ELR (cell line): ENCODE measurements around the gene ARHGAP6.
"Not testable (repeated sequence)": the region's sequence is repeated elsewhere in the genome, so short reads cannot be mapped to it uniquely, and the experiment has no call there.

Experiments
- DNase-seq: peaks from one replicate; pipeline ENCODE4 v3.0.0-alpha.2; 2015; ENCODE audit warnings: low read depth

ARHGAP6 gene

DNA sequence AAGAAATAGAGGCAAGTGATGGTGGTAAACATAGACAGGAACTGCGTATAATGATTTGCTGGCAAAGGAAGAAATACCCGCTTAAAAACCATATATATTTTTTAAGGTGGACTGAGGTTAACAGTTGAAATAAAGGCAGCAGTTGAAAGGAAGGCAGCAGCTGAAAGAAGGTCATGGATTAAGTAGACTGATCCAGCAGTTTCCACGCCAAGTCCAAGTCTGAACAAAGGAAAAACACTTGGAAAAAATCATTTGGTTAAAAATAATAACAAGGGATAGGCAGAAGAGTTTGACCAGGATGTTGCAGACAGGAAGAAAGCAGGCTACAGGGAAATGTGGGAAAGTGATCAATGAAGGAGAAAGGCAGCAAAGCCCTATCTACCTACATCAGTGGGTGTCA, 278.9 kb downstream of the ARHGAP6 start:
- no peak for DNase-seq

DNA sequence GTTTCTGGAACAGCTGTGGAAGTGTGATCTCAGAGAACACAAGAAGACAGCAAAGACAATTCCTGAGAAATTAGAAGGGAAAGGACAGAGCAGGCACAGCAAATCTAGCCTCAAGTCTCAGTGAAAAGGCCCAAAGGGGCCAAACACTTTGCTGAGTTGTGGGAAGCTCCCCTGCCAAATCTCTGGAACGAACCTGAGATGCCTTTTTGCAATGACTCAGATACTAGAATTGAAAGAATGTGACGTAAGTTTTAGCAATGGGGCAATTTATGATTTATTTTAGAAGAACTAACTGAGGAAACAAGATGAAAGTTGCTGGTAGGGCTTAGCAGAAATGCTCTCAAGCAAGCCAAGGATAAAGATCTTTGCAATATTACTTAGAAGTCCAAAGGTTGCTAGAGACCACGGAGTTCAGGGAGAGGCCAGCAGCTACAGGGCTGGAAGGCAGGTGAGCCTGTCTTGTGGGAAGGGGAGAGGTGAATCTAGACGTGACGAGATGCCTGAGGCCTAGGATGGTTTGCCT, 279.7 kb downstream of the ARHGAP6 start:
- DNase-seq, result peak; percentile 47

DNA sequence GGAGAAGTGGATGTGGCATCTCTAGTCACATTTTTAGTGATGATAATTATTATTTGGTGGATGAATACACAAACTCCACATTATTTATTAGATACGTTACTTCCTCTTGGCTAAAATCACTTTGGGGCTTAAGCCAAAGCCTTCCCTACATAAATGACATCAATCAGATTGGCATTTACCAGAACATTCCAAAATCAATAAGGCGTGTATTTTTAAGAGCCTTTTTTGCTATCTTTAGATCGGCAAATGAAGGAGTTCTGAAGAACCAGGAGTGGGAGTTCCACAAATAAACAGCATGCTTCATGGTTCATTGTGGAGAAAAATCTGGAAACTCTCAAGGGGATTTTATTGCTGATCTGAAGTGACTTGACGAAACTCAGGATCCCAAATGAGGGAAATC, 282.8 kb downstream of the ARHGAP6 start:
- DNase-seq, result no peak

DNA sequence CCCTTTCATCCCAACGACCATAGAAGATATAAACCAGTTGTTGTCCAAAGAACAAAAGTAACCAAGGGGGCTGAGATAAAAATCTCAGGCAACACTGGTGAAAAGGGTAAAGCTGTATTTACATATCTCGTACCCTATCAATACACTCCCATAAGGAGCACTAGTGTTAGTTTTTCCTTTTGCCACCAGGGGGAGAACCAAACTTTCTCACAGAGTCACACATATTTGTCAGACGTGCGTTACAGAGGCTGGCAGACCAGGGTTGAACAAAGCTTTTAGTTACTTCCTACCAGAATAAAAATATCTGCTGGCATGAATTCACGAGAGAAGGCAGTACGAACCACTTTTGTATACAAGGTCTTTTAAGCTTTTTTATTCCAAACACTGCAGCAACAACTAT, 284.3 kb downstream of the ARHGAP6 start:
- peak; percentile 68 for DNase-seq

DNA sequence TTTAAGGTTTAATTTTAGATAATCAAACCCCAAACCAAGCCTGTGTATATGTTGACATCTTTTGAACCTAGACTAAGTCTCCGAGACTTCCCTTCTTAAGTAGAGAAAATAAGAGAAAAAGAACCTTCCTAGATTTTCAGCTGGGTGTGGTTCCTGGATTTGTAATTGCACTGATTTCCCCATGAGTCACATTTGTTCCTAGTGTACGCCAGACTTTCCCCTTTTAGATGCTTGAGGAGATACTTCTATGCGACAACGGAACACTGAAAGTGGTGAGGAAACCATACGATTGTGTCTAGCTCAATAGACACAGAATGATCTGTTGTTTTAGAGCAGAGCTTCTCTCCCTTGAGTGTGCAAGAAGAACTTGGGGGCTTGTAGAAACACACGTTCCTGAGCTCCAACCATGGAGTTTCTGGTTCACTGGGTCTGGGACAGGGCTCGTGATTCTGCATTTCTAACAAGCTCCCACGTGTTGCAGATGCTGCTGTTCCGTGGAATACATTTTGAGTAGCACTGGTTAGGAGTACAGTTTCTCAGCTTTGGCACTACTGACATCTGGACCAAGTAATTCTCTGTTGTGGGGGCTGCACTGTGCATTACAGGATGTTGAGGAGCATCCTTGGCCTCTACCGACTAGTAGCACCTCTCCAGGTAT, 285.4 kb downstream of the ARHGAP6 start:
- peak; percentile 33 for DNase-seq

DNA sequence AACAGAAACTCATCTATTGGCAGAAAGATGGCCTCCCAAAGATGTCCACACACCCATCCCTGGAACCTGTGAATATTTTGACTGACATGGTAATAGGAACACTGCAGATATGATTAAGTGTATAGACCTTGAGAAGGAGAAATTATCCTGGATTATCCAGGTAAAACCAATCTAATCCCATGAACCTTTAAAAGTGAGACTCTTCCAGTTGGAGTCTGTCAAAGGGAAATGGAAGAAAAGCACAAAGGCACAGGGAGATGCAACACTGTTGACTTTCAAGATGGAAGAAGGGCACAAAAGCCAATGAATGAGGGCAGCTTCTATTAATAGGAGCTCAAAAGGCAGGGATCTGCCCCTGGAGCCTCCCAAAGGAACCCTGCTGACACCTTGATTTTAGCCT, 289.6 kb downstream of the ARHGAP6 start:
- no peak for DNase-seq

DNA sequence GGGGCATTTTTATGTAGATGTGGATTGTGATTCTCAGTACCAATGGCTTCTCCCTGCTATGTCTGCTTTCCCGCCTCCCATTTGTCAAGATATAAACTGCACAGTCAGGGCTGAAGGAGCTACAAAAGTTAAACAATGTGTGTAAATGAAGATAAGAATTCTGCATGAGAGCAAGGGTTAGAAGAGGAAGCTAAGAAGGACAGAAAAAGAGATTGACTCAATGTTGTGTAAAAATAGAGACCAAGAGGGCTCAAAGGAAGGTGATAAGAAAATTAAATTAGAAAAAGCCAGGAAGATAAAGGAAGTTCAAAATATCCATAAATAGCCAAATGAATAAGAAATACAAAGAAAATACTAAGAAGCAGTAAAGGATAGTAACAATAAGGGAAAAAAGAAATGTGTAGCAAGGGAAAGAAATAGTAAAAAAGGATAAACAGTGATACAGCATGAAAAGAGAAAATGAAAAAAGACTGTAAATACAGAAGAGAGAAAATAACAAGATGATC, 290.1 kb downstream of the ARHGAP6 start:
- no peak for DNase-seq

DNA sequence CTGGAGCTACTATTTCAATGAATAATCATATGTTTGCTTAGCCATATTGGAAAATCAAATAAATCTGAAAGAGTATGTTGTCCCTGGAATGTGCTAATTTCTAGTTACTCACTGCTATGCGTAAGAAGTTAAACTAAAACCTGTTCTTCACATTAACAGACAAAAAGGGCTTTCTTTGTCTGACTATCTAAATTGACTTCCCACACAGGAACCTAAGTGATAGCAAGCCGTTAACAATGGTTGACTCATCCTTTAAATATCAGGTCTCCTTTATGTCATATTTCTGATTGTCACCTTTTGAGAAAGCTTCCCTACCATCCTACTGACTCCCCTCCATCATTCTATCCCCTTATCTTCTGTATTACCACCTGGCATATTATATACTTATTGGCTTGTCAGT, 291.1 kb downstream of the ARHGAP6 start:
- DNase-seq, result no peak

DNA sequence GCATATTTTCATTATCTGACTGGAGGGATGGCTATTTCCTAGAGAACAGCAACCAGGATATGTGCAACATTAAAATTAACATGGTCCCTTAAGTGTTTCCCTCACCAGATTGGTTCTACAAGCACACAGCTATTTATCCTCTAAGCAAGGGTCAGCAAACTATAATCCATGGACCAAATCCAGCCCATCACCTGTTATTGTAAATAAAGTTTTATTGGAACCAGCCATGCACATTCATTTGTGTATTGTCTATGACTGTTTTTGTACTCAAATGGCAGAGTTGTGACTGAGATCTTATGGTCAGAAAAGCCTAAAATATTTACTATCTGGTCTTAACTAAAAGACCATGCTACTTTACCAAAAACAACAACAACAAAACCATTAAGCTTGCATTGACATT, 294.6 kb downstream of the ARHGAP6 start:
- DNase-seq, result no peak

DNA sequence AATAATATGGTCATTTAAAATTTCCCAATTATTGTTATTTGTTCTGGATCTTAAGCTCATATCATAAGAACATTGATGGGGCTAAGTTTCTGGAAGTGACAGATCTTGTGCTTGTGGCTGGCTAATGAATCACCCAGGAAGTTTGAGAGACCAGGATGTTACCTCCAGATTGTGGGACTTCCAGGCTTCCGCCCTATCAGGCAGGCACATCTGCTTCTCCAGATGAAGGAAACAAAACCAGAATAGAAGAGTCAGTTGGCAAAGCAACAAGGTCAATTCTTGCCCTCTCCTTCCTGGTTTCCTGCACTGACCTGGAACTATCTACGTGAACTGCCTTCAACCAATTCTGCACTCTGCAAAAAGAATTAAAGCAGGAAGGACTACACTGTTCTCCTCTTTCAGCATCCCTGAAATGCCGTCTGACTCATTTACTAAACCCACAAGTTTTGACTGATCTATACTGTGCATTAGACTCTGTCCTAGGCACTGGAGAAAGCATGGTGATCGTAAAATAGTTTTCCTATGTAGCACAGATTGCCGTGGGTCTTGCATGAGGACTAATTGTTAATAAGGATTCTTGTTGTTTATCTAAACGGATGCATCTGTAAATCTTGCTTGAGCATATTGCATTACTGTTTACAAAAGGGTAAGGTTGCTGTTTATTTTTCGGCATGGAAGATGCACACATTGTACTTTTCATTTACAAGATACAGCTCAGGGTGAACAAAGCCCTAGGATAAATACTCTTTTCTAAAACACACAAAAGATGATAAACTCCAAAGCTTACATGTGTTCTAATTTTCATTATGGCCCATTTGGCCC, 297.9 kb downstream of the ARHGAP6 start:
- DNase-seq, result peak; percentile 60

DNA sequence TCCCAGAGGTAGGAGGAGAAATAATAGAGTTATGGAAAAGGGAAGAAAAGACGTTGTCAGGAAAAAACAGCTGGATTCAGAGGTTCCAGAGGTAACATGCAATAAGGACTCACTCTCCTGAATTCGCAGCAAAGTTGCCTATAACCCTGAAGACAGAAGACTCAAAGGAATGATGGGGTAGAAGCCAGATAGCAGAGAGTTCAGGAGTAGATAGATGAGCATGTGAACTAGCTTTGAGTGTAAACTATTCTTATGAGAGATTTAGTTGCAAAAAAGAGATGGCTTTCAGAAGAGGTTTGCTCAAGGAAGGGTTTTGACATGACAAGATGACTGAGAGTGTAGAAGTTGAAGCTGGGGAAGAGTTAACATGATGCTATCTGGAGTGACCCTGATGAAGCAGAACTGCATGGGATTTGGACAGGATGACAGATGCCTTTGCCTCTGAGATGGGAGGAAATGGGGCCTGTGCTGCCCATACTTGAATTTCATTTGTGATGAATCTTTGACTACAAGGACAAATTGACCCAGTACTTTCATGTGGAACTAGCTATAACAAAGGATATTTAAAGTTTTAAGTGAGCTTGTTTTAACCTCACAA, 298.6 kb downstream of the ARHGAP6 start:
- DNase-seq, result no peak

DNA sequence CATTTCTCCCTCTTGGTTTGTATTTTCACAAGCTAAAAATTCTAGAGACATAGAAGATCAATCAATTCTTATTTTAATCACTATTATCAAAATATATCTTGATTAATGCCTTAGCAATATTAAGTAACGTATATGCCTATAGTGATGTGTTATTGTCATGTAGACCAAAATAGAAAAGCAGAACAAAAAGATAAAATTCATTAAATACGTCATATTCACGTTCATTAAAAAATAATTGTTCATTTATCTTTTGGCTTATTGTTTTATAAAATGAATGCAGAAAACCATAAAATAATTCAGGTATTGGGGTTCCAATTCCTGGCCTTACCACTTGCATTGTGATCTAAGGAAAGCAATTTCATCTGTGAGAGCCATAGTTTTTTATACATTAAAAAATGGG, 300.3 kb downstream of the ARHGAP6 start:
- DNase-seq, result no peak

DNA sequence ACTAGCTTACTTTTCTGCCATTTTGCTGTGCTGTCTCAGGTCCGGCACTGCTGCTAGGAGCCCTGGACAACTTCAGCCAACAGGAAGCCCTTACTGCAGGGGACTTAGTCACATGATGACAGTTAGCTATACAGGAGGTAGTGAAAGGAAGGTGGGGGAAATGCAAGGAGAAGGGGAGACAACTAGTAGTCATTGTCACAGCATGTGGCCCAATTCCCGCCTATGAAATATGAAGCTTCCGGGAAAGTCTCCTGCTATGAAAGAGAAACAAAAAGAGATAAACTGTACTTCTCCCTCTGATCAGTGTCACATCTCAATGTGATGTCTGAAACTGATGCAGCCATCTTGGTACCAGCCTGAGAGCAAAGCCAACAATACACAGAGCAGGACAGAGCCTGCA, 300.9 kb downstream of the ARHGAP6 start:
- DNase-seq, result no peak

DNA sequence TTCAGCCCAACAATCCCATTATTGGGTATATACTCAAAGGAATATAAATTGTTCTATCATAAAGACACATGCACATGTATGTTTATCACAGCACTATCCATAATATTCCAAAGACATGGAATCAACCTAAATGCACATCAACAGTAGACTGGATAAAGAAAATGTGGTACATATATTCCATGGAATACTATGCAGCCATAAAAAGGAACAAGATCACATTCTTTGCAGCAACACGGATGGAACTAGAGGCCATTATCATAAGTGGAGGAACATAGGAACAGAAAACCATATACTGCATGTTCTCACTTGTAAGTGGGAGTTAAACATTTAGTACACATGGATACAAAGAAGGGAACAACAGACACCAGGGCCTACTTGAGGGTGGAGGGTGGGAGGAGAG, 301.9 kb downstream of the ARHGAP6 start:
- DNase-seq, result not testable (repeated sequence)

DNA sequence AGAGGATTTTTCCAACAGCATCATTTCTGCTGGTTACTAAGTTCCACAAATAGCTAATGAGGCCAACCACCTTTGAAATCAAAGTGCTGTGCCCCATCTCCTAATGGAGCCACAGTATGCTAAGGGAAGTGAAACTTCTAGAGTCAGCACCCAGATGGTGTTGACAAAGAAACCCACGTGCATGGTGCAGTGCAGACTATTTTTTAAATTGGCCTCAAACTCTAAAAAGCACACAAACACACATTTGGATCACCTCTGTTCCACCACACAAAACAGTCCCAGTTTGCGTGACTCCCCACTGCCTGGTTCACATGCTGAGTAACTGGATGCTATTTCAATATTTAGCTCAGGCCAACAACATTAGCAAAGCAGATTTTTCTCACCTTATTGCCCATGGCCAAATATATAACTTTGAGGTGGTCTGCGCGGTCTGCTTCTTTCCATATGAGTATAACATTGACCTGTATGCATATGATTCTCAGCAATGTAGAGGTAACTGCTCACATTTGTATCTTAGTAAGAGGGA, 302.6 kb downstream of the ARHGAP6 start:
- no peak for DNase-seq

DNA sequence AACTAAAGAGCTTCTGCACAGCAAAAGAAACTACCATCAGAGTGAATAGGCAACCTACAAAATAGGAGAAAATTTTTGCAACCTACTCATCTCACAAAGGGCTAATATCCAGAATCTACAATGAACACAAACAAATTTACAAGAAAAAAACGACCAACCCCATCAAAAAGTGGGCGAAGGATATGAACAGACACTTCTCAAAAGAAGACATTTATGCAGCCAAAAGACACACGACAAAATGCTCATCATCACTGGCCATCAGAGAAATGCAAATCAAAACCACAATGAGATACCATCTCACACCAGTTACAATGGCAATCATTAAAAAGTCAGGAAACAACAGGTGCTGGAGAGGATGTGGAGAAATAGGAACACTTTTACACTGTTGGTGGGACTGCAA, 304.1 kb downstream of the ARHGAP6 start:
- not testable (repeated sequence) for DNase-seq

DNA sequence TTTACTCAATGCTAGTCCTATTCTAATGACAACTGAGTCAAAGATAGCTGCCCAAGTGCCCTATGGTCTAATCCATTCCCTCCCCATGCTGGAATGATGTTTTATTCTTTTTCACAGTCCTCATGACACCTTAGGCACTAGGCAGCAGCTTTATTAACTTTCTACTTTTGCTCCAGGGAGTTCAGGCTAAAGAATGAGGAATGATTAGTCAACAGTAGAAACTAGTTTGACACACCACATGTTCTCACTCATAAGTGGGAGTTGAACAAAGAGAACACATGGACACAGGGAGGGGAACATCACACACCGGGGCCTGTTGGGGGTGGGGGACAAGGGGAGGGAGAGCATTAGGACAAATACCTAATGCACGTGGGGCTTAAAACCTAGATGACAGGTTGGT, 309.8 kb downstream of the ARHGAP6 start:
- not testable (repeated sequence) for DNase-seq

DNA sequence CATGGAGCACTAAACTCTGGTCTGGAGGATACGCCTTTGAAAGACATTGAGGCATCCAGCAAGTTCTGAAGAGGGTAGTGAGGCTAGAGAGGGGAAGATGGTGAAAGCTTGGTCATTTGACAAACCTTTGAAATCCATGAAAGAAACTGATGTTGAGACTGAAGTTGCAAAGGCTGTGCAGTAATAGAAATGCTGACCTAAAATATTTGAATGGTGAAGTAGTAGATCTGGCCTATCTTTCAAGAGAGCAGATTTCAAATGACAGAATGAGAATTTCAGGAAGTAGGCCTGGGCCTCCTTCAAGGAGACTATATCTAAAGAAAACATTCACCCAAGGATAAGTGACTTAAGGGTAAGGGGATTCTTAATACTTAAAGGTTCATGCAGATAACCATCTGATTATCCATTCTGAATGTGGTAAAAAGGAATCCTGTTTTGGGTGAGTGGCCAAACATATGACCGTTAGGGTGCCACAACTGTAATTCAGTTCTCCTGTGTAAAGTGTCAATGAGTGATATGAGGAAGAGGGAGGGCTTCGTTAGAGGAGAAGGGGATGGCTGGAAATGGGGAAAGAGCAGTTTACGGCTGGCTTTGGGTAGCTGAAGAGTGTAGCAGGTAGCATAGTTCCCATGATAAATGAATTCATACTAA, 310.3 kb downstream of the ARHGAP6 start:
- no peak for DNase-seq

DNA sequence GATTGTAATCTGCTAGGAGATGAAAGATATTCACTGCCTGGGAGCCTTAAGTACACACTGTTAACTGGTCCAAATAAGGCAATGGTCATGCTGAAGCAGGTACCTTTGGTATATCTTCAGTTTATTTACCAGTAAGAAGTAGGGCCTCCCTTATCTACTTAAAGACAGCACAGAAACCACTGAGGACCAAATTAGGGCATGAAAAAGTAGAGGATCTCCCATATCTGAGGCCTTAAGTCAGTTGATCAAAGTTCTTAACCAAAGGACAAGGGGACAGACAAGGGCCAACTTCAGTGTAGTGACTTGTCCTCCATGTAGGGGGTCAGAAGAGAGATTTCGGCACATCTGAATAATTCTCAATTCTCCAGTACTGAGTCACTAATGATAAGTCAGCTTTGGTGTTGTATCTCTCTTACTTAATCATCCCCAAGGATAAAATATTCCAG, 313.4 kb downstream of the ARHGAP6 start:
- peak; percentile 13 for DNase-seq

DNA sequence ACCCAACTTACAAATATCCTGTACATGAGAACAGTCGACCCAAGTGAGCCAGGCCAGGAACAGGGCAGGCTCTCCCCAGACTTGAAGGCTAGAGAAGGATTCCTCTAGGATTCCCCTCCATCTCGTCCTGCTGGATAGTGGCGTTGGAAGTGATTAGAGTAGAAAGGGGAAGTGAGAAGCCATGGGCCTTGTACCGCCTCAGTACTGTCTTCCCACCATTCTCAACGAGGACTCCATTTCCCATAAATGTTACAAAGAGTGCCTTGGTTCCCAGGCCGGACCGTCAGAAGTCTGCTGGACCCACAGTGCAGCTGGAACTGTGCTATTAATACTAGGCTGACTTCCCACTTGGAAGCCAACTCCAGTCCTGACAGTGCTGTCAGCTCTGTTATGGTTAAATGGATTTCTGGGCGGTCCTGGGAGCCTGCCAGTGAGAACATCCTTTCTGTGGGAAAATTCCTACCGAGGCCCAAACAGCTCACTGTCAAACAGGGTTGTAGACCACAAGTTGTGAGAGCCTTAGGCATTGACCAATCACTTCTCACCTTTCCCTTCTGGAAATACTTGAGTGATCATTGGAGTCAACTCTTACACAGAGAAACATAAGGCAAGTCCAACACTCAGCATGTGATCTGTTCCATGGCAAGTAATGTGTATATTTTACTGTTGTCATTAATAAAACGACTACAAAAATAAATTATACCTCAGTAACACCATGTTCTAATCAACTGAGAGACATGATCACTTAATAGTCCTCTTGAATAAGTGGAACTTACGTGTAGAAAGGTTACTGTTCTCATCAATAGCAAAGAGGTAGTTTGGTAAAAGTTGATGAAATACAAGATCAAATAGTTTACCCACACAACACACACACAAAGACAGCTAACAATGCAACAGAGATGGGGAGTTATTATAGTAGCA, 314.1 kb downstream of the ARHGAP6 start:
- peak; percentile 37 for DNase-seq
